NCI-H2171 treated with DMSO at 0.1 percent for 48 hours (cell line): ENCODE results near the gene TMEM212.

Experiments
- DNase-seq: peaks from one replicate; lab custom pipeline; 2025; lab: John Stamatoyannopoulos, UW

Gene TMEM212

DNA sequence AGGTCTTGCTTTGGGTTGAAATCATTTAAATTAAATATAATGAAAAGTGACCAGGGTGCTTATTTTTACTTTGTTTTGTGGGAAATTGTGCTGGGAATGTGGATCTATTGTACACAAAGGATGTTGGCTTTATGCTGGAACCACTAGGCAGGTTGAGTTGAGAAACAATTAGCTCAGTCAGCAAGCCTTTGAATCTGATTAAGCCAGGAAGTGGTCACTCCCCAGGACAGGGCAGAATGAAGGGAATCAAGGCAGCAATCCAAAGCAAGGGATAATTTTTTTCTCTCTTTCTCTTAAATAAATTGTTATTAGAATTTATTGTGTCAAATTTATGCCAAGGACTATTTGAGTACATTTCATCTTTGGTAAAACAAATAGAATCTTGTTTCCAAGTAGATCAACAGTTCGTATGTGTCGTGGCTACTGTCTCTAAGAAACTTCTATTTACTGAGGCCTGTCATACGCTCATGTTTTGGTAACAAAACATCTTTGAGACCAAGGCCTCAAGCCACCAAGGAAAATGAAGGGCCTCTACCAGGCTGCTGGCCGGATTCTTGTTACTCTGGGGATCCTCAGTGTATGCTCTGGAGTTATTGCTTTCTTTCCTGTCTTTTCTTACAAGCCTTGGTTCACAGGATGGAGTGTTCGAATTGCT, at the start of gene TMEM212:
TSS of gene TMEM212 (plus strand) at position 486 of the 655 bp plus-strand sequence. CDS start at position 521, 35 bp downstream.
- DNase-seq, result no peak

DNA sequence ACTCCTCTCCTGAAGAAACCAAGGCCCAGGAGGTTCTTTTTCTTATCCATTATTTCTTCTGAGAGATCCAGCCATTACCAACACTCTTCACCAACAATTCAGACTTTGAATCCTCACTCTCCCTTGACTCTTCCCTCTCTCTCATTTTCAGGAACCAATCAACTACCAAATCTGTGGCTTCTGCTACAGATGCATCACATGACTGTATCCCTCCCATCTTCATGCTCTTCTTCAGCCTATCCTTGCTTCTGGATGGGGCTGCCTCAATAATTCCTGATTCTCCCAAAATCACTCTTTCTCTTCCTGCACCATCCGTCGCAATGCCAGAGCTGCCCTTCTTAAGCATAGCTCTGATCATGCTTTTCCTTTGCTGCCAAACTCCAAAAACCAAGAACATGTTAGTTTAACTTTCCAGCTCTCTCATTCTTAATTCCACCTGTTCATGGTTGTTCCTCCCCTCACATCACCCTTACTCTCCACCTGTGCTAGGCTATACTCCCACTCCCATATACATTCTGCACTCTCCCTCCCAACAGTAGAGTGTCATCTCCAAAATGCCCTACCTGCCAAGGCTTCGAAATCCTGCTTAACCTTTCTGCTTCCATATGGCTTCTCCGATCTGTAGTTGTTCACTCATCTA, 46.4 kb upstream of the TMEM212 start:
- DNase-seq, result no peak

DNA sequence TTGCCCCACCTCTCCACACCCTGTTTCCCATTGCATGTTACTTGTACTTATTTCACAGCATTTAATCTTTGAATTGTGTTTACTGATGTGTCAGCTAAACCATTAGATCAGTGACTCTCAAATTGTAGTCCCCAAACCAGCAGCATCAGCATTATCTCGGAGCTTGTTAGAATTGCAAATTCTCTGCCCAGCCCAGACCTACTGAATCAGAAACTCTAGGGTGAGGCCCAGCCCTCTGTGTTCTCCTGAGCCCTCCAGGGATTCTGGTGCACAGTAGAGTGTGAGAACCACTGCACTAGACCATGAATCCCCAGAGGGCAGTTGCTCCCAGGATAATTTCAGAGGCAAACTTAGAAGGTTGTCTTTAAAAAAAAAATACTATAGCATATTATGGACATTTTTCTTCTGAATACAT, 45.9 kb upstream of the TMEM212 start:
- DNase-seq, result no peak

DNA sequence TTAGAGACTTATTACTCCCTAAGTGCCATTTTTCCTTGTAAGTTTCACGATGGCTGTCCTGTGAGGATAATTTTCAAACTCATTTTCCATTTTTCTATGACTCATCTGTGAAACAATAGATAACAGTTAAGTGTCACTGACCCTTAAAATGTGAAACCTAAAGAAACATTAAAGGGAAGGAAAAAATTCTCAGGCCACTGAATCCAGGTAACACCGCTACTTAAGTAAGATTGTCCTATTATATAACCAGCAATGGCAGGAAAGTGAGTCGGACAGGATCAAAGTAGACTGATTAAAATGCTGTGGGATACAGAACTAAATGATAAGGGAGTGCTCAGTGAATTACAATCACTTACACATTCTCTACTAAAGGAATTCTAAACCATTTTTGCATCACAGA, 45.3 kb upstream of the TMEM212 start:
- DNase-seq, result no peak

DNA sequence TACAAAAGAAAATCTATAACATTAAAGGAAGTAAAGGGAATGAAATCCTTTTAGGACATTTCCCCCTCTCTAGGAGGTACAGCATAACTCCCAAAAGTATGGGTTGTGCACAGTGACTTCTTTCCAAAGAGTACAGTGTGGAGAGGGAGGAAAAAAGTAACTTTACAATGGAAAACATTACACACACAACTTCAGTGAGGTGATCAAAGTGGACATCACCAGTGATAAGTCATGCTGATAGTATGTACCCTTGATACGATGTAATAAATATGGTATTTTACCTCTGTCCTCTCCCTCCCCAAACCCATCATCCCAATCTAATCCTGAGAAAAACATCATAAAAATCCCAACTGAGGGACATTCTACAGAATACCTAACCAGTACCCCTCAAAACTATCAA, 43.6 kb upstream of the TMEM212 start:
- no peak for DNase-seq

DNA sequence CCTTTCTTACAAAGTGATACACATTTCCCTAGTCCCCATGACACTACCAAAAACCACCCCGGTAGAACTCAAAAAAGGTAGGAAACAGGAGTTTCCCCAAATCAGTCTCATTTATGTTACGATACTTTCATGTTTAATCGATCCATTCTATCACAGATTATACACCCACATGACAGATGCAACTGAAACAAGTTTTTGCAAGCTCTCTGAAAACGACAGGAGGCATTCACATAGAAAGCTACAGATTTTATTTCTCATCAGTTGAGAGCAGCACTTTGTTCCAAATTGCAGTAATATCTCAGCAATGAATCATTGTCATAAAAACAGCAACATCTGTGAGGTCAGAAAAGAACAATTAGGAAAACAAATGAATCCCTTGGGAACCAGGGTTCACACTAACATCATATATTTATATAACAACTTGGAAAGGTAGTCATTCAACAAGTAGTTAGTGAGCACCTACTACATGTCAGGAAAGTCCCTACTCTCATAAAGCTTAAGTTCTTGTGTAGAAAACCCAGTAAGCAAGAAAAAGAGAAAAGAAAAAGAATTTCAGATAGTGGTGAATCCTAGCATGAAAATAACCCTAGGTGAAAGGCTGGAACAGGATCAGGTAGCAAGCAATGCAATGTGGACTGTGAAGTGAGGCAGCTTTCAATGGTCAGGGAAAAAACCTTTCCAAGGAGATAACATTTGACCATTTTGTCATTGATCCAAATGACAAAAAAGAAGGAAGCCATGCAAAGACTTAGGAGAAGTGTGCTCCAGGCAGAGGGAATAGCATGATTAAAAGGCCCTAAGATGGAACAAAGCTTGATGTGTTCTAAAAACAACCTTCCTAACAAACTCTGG, 41.2 kb upstream of the TMEM212 start:
- DNase-seq, result no peak

DNA sequence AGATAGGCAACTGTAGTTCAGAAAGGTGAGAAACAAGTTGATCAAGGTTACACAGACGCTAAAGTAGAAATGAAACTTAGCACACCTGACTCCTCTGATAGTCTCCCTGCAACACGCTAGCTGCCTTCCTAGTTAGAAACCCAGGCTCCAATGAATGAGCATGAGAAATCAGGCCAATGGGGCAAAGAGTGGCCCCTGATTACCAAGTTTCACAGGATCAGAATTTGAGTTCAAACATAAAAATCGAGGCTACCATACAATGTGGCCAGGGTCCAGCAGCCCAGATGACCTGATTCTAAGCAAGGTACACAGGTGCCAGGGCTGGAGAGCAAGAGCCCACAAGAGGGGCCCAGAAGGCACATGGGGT, 40.6 kb upstream of the TMEM212 start:
- no peak for DNase-seq

DNA sequence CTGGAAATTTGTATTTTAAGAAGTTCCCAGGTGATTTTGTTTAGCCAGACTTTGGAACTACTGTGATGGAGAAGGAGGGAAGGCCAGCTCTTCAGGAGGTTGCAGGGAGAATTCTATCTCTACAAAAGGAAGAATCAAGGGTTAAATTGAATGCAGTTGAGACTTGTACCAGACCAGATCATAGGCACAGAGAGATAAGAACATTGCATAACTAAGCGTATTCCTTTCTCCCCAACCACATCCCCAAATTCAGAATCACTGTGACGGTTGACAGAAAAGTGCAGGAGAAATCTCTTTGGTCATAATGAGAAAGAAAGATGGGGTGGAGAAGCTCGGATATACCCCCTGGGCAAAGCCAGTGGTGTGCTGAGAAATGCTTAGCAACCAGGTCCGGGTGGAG, 40.1 kb upstream of the TMEM212 start:
- no peak for DNase-seq

DNA sequence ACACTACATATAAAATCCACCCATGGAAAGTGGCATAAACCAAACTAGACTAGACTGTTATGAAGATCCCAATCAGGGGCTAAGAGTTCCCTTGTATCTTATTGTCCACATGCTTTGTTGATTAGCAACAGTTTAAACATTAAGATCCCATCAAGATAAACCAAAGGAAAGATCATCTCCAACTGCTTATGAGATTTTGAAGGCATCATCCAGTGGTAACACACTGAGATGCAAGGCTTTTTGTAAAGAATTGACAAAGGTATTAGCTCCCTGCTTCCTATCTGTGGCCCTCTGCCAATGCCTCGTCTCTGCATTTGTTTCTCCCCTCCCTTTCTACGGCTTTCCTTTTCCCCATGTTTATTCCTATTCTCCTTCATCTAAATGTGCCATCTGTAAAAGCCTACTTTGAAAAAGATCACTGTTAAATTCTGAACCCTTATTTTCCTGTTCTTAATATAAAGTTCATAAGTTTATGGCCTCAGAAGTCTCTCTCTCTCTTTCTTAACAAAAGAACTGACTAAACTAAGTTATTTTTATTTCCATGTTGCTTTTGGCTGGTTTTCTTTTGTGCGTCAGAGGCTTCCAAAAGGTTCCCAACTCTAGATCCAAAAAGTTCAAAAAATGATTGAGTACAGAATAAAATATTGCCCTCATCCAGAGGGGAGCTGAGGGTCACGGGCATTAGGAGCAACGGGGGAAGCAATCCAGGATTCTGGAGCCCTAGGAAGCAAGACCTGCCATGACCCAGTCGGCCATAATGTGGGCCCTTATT, 38.3 kb upstream of the TMEM212 start:
- no peak for DNase-seq

DNA sequence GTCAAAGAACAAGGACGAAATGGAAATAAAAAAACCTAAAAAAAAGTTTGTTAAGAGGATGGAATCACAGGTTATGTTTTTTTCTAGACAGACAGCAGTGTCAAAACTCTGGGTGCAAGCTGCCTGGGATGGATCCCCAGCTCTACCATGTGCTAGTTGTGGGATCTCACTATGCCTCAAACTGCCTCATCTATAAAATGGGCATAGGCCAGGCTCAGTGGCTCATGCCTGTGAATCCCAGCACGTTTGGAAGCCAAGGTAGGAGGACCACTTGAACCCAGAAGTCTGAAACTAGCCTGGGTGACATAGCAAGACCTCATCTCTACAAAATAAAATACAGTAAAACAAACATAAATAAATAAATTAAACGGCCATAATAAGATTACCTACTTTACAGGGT, 37.5 kb upstream of the TMEM212 start:
- DNase-seq, result no peak

DNA sequence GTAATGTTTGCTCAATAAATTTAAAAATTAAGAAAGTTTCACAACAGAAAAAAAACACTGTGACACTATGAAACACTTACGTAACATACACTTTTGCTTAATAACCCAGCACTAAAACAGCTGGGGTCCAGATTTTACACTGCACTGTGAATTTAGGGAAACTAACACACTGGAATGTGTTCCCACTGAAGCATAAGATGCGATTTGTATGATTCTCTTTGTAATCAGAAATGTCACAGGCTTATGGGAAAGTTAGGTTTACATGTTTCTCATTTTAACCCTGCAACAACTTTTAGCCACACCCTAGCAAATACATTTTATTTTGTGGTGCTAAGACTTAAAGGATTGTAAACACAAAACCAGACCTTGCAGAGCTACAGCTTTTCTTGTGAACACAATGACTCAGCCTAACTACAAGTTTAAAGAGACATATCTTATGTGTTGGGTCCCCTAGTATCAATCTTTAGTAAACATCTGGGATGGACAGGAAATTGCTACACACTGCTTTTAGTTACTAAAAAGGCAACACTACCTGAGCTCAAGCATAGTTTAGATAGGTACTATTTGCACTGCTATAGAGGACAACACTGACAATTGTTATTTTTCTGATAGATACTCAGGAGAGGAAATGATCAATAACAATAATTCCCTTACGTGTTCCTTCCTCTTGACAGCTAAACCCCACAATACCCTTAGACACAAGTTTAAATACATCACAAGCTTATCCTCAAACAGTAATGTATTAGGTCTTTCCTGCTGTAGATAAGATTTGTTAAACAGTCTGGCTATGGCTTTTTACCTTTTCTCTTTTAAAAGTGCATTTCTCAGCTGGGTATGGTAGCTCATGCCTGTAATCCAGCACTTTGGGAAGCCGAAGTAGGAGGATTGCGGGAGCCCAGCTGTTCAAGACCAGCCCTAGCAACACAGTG, 36.7 kb upstream of the TMEM212 start:
- DNase-seq, result no peak

DNA sequence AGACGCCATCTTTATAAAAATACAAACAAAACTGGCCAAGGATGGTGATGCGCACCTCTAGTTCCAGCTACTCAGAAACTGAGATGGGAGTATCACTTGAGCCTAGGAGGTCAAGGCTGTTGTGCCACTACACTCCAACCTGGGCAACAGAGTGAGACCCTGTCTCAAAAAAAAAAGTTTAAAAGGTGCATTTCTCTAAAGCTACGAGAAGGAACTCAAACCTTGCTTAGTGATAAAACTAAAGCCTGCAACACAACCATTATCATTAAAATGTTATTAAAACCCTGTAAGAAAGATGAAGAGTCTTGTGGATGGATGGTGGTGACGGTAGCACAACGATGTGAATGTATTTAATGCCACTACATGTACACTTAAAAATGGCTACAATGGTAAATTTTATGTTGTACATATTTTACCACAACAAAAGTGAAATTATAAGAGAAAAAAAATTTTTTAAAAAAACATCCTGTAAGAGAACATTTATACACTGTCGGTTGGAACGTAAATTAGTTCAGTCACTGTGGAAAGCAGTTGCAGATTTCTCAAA, 35.9 kb upstream of the TMEM212 start:
- no peak for DNase-seq

DNA sequence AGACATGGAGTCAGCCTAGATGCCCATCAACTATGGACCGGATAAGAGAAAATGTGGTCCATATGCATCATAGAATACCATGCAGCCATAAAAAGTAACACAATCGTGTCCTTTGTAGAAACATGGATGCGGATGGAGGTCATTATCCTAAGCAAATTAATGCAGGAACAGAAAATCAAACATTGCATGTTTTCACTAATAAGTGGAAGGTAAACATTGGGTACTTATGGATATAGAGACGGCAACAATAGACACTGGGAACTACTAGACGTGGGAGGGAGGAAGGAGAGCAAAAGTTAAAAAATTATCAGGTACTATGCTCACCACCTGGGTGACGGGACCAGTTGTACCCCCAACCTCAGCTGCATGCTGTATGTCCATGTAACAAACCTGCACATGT, 35.3 kb upstream of the TMEM212 start:
- DNase-seq, result no peak

DNA sequence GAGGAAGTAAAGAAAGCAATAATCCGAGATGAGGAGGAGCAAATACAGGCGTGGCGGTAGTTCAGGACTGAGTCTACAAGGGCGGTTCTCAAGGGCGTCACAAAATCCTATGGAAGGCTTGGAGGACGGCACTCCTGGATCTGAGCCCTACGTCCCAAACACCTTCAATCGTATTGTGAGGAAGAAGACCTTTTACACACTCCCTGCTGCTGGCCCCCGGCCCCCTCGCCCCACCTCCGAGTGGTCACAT, 33.6 kb upstream of the TMEM212 start:
- DNase-seq, result no peak

DNA sequence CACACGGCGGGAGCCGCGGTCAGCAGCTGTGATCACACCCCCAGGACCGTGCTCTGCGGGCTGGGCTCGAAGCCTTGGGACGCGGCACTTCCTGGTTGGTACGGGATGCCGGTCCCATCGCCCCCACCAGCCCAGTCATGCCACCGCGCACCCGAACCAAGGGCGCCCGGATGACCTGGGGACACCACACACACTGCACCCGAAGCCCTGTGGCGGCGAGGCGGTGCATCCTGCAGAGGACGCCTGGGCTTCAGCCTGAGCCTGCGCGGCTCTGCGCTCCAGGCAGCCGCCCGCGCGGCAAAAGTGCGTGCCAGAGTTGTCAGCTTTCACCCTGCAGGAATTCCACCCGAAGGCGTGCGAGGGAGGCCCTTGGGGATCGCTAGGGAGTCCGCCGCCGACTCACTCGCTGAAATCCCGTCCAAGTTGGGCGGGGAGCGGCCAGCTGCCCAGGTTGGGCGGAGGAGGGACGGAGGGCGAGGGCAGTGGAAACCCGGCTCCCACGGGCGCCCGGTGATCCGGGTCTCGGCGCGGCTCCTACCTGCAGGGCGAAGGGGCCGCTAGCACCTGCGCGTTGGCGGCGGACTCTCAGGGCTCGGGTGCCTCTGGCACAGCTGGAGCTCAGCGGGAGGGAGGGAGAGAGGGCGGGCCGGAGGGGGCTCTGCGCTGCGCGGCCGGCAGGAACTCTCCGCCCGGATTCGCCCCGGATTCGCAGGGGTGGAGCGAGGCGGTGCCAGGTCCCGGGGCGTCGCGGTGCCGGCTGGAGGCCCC, 33.1 kb upstream of the TMEM212 start, which contains the start of gene PLD1:
TSS of gene PLD1 (minus strand) at position 623 of the 768 bp plus-strand sequence. CDS start 72,432 bp downstream, outside the sequence.
- peak; percentile 73 for DNase-seq

DNA sequence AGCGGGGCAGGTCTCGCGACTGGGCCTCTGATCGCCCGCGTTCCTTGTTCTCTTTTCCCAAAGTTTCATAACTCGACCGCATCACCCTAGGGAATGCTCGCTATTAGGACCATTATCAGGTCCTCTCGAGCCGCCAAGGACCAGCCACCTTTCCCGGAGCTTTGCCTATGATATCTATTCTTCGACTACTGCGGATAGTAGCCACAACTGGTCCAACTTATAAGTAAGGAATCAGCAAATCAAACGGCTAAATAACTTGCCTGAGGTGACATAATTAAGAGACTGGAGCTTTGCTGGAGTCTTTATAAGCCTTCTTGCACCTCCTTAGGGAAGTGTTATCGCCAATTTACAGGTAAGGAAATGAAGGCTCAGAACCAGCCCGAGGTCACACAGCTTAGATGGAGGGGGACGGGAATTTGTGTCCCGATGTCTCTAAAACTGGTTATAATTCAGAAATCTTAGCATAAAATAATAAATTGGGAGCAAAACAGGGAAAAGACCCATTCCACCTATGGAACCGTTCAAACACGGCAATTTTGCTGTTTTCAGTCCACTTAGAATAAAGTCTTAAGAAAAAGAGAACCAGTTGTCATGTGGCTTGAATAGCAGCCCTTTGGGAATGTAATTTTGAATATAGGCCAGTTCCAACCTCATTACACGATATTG, 32.4 kb upstream of the TMEM212 start:
- DNase-seq, result no peak

DNA sequence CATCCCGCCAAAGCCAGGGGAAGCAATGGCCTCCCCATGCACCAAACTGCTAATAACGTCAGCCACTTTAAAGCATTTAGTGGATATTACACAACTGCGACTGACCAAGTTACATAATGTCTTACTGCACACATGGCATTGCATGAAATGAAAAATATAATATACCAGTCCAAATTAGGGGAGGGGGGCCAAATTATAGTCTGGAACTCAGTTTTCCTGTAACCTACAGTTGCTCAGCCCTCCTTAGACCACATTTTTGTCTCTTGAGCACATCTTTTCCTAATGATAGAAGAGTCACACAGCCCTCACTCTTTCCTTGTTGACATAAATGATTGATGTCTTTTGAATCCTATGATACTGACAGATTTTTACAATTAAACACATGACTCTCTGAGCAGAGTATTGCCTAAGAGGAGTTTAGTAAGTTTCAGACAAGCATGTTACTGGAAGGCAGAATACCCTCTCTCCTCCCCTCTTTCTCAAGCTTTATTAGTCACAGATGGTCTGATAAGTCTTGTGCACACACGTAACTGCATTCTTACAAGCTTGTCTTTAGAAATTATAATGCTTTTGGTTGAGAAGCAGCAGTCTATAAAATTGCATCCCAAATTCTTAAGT, 31.7 kb upstream of the TMEM212 start:
- DNase-seq, result no peak

DNA sequence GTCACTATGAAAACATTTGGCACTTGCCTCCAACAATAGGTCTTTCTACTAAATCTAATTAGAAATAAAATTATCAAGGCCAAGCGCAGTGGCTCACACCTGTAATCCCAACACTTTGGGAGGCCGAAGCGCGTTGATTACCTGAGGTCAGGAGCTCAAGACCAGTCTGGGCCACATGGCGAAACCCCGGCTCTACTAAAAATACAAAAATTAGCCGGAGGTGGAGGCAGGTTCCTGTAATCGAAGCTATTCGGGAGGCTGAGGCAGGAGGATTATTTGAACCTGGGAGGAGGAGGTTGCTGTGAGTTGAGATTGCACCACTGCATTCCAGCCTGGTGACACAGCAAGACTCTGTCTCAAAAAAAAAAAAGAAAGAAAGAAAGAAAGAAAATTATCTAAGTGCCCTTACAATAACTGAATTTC, 31.2 kb upstream of the TMEM212 start:
- DNase-seq, result no peak

DNA sequence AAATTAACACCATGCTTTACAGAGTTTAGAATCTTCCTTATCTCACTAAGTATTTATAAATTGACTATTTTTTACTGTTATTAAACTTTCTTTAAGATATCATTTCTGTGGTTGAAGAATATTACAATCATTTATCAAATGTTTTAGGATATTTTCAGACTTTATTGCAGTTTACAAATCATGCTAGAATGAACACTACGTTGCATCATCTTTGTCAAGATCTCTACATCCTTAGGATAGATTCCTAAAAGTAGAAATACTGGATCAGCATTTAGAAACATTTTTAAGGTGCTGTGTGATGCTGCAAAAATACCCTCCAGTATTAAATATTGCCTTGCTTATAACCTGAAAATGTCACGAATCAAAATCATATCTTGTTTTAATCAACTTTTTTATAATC, 30.3 kb upstream of the TMEM212 start:
- no peak for DNase-seq
